Body of pancreas (tissue), 4 donors: ENCODE measurements around the gene ACOX3. TPM values are rescaled to one million over a fixed set of nuclear protein-coding genes. Genes with fewer than 3 reads are reported as not detected.

Experiments
- ATAC-seq: fragments of 150-250 bp; one replicate; pipeline ENCODE4 v1.9.1; 2016
- DNase-seq, 4 donors: peaks; one replicate each; pipeline ENCODE4 v3.0.0-alpha.2; 2019
- H3K27ac ChIP-seq, 4 donors: fragments of 200-600 bp; sonication (generic); 1 replicate in 3 of 4; 2 replicates in 1 of 4; pipeline versions ENCODE4 v1.5.1 to v1.6.1; 2016 to 2019; ENCODE audit warnings: mild to moderate bottlenecking in 1 of 4, mixed read lengths in 1 of 4, moderate library complexity in 1 of 4
- H3K27me3 ChIP-seq, 2 donors: fragments of 200-600 bp; sonication (generic); one replicate each; pipeline ENCODE4 v1.6.0; 2016; ENCODE audit warnings: mild to moderate bottlenecking in 1 of 2
- H3K36me3 ChIP-seq, 2 donors: fragments of 200-600 bp; sonication (generic); replicated peaks in 1 of 2; 2 replicates each; pipeline ENCODE4 v1.5.1; 2016; ENCODE audit warnings: low read depth in 2 of 2; ENCODE audit not compliant: insufficient read depth in 1 of 2
- H3K4me1 ChIP-seq: fragments of 200-600 bp; sonication (generic); one replicate; pipeline ENCODE4 v1.6.0; 2016
- H3K4me3 ChIP-seq, 2 donors: fragments of 200-600 bp; sonication (generic); 1 replicate in 1 of 2; 2 replicates in 1 of 2; pipeline ENCODE4 v1.5.1; 2016 to 2019
- H3K9me3 ChIP-seq, 3 donors: fragments of 200-600 bp; sonication (generic); 1 replicate in 2 of 3; 2 replicates in 1 of 3; pipeline ENCODE4 v1.5.1; 2016
- CTCF ChIP-seq, 7 experiments: fragments of 450-650 bp in 4 of 7; fragments of 200-600 bp in 3 of 7; sonication (generic) in 3 of 7; IDR thresholded peaks; one replicate each; pipeline ENCODE4 v1.5.1; 2016 to 2019; ENCODE audit warnings: antibody characterized with exemption in 7 of 7
- POLR2A ChIP-seq, 3 donors: fragments of 450-650 bp; IDR thresholded peaks; one replicate each; pipeline ENCODE4 v1.6.1; 2016; ENCODE audit warnings: antibody characterized with exemption in 3 of 3, mild to moderate bottlenecking in 2 of 3
- WGBS, 2 donors: methylation state at CpG; one replicate each; pipeline ENCODE4 v1.1.5; 2017; 5-methylcytosine and 5-hydroxymethylcytosine counted together
- intact Hi-C: fragments of 100-400 bp; cut with DNase I; formaldehyde crosslinking; loops from one replicate; pipeline ENCODE4 v1.15.1; 2023
- total RNA-seq, 2 donors: library from RNA; depleted of rRNA; stranded (reverse); fragments of >200 nt; gene quantifications; one replicate each; pipeline ENCODE4 v1.1.0, GENCODE V29; 2016

Gene ACOX3
- total RNA-seq, 2 donors from 2014 or later: 18.4 to 23.4 TPM

GRCh38 chr4:8346838-8347605 lies 93.5 kb downstream of the ACOX3 start:
- DNase-seq (no peak), ATAC-seq (no peak)
- intact Hi-C loops: no loop called here
- Histone ChIP-seq H3K36me3 (no peaks in the 10 kb centered on the region), H3K27ac (no peak overlapping the region), H3K4me1 (no peaks in the 10 kb centered on the region), H3K9me3 (no peaks in the 10 kb centered on the region), H3K4me3 (no peak overlapping the region), H3K27me3 (no peaks in the 10 kb centered on the region)
- TF ChIP-seq CTCF (IDR thresholded peaks at IDR 0.05) (no peak), POLR2A (IDR thresholded peaks at IDR 0.05) (no peak)
- 29 to 43% methylated on average over 9 to 16 of the region's 16 CpGs for WGBS, 2 donors

- Histone ChIP-seq H3K27ac (no peak overlapping the region), H3K27me3 (no peaks in the 10 kb centered on the region), H3K4me1 (no peaks in the 10 kb centered on the region), H3K4me3 (no peak overlapping the region), H3K36me3 (no peaks in the 10 kb centered on the region), H3K9me3 (no peaks in the 10 kb centered on the region)
- WGBS, 2 donors: 69 to 78% methylated on average over 34 to 39 of the region's 39 CpGs
- intact Hi-C loops: no loop called here
- DNase-seq: no peak
- ATAC-seq: no peak
- TF ChIP-seq CTCF (IDR thresholded peaks at IDR 0.05): no peak
- TF ChIP-seq POLR2A (IDR thresholded peaks at IDR 0.05): no peak
Observed at GRCh38 chr4:8345946-8346814, 94.3 kb downstream of the ACOX3 start.

- Histone ChIP-seq H3K27ac (no peak overlapping the region), H3K4me3 (no peak overlapping the region), H3K4me1 (no peaks in the 10 kb centered on the region), H3K9me3 (no peaks in the 10 kb centered on the region), H3K36me3 (no peaks in the 10 kb centered on the region), H3K27me3 (no peaks in the 10 kb centered on the region)
- ATAC-seq (no peak), DNase-seq (no peak)
- intact Hi-C loops: no loop called here
- 83 to 84% methylated on average over 34 of the region's 34 CpGs for WGBS, 2 donors
- no peak for TF ChIP-seq POLR2A (IDR thresholded peaks at IDR 0.05)
- no peak for TF ChIP-seq CTCF (IDR thresholded peaks at IDR 0.05)
Observed at GRCh38 chr4:8345053-8345945, 95.2 kb downstream of the ACOX3 start.

- Histone ChIP-seq H3K4me1 (no peaks in the 10 kb centered on the region), H3K36me3 (no peaks in the 10 kb centered on the region), H3K4me3 (no peak overlapping the region), H3K27me3 (no peaks in the 10 kb centered on the region), H3K9me3 (no peaks in the 10 kb centered on the region), H3K27ac (no peak overlapping the region)
- WGBS, 2 donors: 51 to 66% methylated on average over 14 of the region's 14 CpGs
- no peak for DNase-seq
- no peak for ATAC-seq
- intact Hi-C loops: no loop called here
- TF ChIP-seq POLR2A (IDR thresholded peaks at IDR 0.05) (no peak), CTCF (IDR thresholded peaks at IDR 0.05) (no peak)
Observed at GRCh38 chr4:8344377-8344776, 96.1 kb downstream of the ACOX3 start.
